Activated CD8-positive, alpha-beta memory T cell treated with anti-CD3 and anti-CD28 coated beads, Interleukin-2, amount 10 ng/mL, durations not matched to agents 7 days and 5 days (primary cell): Measurements from ENCODE around the gene GSE1. TPM values are rescaled to one million over a fixed set of nuclear protein-coding genes. Genes with fewer than 3 reads are reported as not detected.

ENCODE experiments used
- ATAC-seq: fragments of 150-1000 bp; cut with Tn5 transposase; one replicate; pipeline ENCODE4 v1.10.0; 2021; ENCODE audit warnings: moderate library complexity
- CTCF ChIA-PET: fragments of 350-600 bp; sonication (Branson Sonifier 250); formaldehyde crosslinking; loops from one replicate; lab custom pipeline; 2021; ENCODE audit warnings: antibody characterized with exemption; lab: Charles Lee
- DNase-seq: peaks from one replicate; pipeline ENCODE4 v3.0.0-alpha.2; 2020
- H3K27ac Mint-ChIP-seq: one replicate; pipeline ENCODE4 v1.8.0; 2021; ENCODE audit warnings: mild to moderate bottlenecking, mixed read lengths
- H3K27me3 Mint-ChIP-seq: one replicate; pipeline ENCODE4 v1.8.0; 2021; ENCODE audit warnings: mixed read lengths
- H3K36me3 Mint-ChIP-seq: one replicate; pipeline ENCODE4 v1.8.0; 2021; ENCODE audit warnings: mild to moderate bottlenecking, mixed read lengths
- H3K4me1 Mint-ChIP-seq: one replicate; pipeline ENCODE4 v1.8.0; 2021; ENCODE audit warnings: mixed read lengths
- H3K4me3 Mint-ChIP-seq: one replicate; pipeline ENCODE4 v1.8.0; 2021; ENCODE audit warnings: mild to moderate bottlenecking, moderate library complexity, mixed read lengths
- H3K9me3 Mint-ChIP-seq: one replicate; pipeline ENCODE4 v1.8.0; 2022; ENCODE audit warnings: low read depth, mixed read lengths
- total RNA-seq, 2 experiments: library from RNA; stranded (reverse); gene quantifications; one replicate each; pipeline ENCODE4 v1.2.3, GENCODE V29; 2021

Gene GSE1
- total RNA-seq, 2 experiments from 2014 or later, result 43.1 to 55.1 TPM

DNA sequence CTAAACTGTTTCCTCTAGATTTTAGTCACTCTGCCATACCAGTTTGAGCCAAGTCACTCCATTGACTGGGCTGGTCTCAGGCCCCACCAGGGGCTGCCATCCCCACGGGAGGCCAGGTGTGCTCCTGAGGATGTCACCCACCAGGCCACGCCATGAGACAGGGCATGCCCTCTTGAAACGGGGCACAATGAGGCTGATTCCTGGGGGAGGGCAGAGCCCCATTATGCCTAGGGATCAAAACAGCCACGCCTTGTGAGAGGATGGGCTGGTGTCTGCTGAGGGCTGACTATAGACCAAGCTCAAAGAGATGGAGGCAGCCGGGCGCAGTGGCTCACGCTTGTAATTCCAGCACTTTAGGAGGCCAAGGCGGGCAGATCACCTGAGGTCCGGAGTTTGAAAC, 54.1 kb downstream of the GSE1 start:
- Mint-ChIP-seq H3K4me3 (no peak overlapping the region), H3K36me3 (peaks cover 50% of the 10 kb centered on the region), H3K27ac (no peak overlapping the region), H3K4me1 (no peaks in the 10 kb centered on the region), H3K27me3 (no peaks in the 10 kb centered on the region), H3K9me3 (no peaks in the 10 kb centered on the region)
- no peak for DNase-seq
- ATAC-seq, result no peak
- CTCF ChIA-PET, result no interaction called here

DNA sequence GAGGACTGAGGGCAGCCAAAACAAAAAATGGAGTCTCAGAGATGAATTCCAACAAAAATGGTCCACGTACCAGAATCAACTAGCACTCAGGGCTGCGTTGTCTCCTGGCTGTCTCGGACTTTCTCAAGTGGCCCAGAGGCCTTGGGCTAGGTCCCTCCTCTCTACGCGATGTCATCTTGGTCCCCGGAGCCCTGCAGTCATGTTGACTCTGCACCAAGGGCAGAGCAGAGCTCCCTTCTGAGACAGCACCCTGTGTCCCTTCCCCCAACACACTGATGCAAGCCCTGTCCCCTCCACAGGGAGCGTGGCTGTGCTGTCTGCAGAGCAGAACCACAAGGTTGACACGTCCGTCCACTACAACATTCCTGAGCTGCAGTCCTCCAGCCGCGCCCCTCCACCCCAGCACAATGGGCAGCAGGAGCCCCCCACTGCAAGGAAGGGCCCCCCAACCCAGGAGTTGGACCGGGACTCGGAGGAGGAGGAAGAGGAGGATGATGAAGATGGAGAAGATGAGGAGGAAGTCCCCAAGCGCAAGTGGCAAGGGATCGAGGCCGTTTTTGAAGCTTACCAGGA, 54.8 kb downstream of the GSE1 start:
- peaks cover 53% of the 10 kb centered on the region for H3K36me3 Mint-ChIP-seq
- DNase-seq (no peak), ATAC-seq (no peak)
- H3K27me3 Mint-ChIP-seq, result no peaks in the 10 kb centered on the region
- H3K4me3 Mint-ChIP-seq, result no peak overlapping the region
- CTCF ChIA-PET, result no interaction called here
- H3K9me3 Mint-ChIP-seq, result no peaks in the 10 kb centered on the region
- H3K4me1 Mint-ChIP-seq, result no peaks in the 10 kb centered on the region
- no peak overlapping the region for H3K27ac Mint-ChIP-seq

DNA sequence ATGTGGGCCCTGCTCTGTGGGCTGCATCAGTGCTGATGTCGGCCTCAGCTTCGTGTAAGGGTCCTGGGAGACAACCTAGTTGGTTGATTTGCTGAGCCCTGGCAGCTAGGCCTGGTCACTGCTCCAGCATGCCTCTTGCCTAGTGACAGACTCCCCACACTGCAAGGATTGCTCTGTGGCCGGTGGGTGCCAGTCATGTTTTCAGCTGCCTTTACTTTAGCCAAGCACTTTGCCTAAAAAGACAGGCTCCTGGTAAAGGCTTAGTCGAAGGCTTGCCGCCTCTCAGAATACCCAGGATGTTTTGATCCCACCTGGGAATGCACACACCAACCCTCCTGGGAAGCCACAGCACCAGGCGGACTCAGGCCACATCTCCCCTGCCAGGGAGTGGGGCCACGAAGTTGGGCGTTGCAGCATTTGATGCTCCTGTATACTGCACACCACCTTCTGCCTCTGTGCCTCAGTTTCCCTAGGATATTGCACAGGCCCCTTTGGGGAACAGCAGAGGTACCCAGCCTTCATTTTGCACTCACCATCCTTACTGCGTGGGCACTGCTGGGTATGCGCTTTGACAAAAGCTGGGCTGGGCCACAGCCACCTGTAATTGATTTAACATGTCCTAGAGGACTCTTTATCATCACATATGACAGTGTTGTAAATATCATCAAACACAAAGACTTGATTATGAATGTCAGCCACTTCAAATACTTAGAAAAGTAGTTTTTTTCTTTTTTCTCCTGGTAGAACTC, 55.7 kb downstream of the GSE1 start:
- H3K4me1 Mint-ChIP-seq, result no peaks in the 10 kb centered on the region
- no peaks in the 10 kb centered on the region for H3K27me3 Mint-ChIP-seq
- H3K4me3 Mint-ChIP-seq, result no peak overlapping the region
- no peaks in the 10 kb centered on the region for H3K9me3 Mint-ChIP-seq
- DNase-seq (no peak), ATAC-seq (no peak)
- no peak overlapping the region for H3K27ac Mint-ChIP-seq
- peaks cover 50% of the 10 kb centered on the region for H3K36me3 Mint-ChIP-seq
- CTCF ChIA-PET, result no interaction called here

DNA sequence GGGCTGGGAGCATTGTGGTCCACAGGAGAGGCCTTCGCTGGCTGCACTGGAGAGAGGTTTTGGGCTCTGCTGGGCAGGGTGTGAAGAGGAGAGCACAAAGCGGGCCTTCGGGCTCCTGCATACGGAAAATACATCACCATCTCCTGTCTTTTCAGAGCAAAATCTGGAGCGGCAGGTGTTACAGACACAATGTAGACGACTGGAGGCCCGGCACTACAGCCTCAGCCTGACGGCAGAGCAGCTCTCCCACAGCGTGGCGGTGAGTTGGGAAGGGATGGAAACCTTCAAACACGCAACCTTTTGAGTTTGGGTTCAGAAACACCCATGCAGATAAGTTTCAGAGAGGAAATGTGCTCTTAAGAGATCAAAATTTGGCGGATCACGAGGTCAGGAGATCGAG, 57.7 kb downstream of the GSE1 start:
- Mint-ChIP-seq H3K36me3 (peaks cover 51% of the 10 kb centered on the region), H3K4me3 (no peak overlapping the region), H3K27me3 (no peaks in the 10 kb centered on the region), H3K27ac (no peak overlapping the region), H3K9me3 (no peaks in the 10 kb centered on the region), H3K4me1 (peaks cover 2% of the 10 kb centered on the region)
- no peak for ATAC-seq
- CTCF ChIA-PET, result no interaction called here
- no peak for DNase-seq

DNA sequence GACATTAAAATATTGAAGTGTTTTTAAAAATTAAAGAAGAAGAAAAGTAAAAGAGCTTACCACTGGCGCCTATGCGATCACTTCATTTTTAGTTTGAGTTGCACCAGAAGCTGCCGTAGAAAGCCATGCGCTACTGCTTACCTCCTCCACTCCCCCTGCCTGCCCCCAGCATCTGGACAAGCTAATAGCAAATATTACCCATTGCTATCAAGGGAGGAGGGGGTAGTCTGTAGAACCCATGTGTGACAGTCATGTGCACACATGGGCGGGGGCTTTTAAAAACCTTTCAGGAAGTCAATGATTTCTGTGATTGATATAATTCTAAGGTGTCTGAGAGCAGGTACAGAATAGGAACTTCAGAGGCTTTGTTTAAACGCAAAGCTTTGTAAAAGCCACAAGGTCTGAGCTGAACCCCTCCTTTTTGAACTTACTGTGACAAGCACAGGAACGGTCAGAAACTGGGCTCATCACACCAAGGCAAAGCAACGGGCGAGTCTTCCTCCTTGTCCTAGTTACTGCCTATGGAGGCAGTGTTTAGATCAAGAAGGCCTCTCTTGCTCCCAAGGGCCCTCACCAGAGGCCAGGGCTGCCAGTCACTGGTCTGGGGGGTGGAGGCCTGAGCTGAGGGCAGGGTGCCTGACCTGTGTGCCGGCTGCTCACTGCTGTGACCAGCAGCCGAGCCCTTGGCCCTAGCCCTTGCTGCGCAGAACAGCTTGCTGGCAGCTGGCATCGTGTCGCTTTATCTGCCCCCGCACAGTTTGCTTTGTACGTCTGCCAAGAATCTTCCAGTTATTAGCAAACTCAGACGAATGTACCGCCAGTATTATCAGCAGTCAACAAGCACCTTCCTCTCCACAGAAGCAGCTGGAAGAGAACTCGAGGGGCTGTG, 60.7 kb downstream of the GSE1 start:
- DNase-seq (no peak), ATAC-seq (no peak)
- CTCF ChIA-PET, result interaction anchor here (1.2 to 1.7 kb wide), 5 partner anchors 13 to 258 kb away, joined by 3 to 6 read pairs (median 4); no protein-coding TSS in a partner anchor
- no peak overlapping the region for H3K27ac Mint-ChIP-seq
- no peaks in the 10 kb centered on the region for H3K27me3 Mint-ChIP-seq
- peaks cover 45% of the 10 kb centered on the region for H3K36me3 Mint-ChIP-seq
- no peak overlapping the region for H3K4me3 Mint-ChIP-seq
- no peaks in the 10 kb centered on the region for H3K9me3 Mint-ChIP-seq
- peaks cover 12% of the 10 kb centered on the region for H3K4me1 Mint-ChIP-seq

DNA sequence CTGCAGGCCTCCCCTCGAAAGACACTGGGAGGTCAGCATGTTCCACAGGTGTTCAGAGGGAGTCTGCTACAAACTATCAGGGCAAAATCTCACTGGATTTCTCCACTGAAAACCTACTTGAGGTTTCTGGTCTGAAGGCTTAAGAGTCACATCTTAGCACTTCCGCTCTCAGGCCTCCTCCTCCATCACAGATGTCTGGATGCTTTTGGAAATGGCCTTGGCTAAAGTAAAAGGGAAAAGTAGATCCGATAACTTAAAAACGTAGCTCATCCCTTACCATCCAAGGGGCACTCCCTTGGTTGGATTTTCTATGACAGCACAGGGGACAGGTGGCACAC, 61.3 kb downstream of the GSE1 start:
- ATAC-seq (no peak), DNase-seq (no peak)
- no peaks in the 10 kb centered on the region for H3K9me3 Mint-ChIP-seq
- CTCF ChIA-PET, result interaction anchor here (1.4 to 1.7 kb wide), 3 partner anchors 15 to 258 kb away, joined by 4 to 7 read pairs (median 4); no protein-coding TSS in a partner anchor
- H3K4me1 Mint-ChIP-seq, result peaks cover 12% of the 10 kb centered on the region
- H3K27me3 Mint-ChIP-seq, result no peaks in the 10 kb centered on the region
- no peak overlapping the region for H3K4me3 Mint-ChIP-seq
- H3K36me3 Mint-ChIP-seq, result peaks cover 48% of the 10 kb centered on the region
- H3K27ac Mint-ChIP-seq, result no peak overlapping the region

DNA sequence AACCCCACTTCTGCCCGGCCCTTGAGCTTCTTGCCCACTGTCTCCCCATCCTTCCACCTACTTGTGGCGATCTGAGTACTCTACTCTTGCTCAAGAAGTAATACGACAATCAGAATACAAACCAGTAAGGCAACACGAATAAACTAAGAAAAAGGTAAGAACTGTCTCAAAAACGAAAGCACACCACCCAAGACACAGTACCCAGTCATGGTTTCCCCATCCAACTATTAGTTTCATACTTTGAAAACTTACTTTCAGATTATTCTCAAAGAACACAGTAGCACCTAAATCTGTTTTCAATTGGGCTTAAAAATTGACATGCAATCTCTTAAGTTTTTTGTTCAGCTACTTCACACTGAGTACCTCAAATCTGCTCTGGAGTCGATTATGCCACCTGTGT, 61.7 kb downstream of the GSE1 start:
- Mint-ChIP-seq H3K36me3 (peaks cover 47% of the 10 kb centered on the region), H3K9me3 (no peaks in the 10 kb centered on the region), H3K27ac (peak overlapping the region; percentile 53), H3K4me1 (peaks cover 15% of the 10 kb centered on the region), H3K4me3 (no peak overlapping the region), H3K27me3 (no peaks in the 10 kb centered on the region)
- CTCF ChIA-PET, result interaction anchor here (1.0 to 1.9 kb wide), 4 partner anchors 9 to 259 kb away, joined by 4 to 7 read pairs (median 4); no protein-coding TSS in a partner anchor
- DNase-seq, result no peak
- ATAC-seq, result no peak

DNA sequence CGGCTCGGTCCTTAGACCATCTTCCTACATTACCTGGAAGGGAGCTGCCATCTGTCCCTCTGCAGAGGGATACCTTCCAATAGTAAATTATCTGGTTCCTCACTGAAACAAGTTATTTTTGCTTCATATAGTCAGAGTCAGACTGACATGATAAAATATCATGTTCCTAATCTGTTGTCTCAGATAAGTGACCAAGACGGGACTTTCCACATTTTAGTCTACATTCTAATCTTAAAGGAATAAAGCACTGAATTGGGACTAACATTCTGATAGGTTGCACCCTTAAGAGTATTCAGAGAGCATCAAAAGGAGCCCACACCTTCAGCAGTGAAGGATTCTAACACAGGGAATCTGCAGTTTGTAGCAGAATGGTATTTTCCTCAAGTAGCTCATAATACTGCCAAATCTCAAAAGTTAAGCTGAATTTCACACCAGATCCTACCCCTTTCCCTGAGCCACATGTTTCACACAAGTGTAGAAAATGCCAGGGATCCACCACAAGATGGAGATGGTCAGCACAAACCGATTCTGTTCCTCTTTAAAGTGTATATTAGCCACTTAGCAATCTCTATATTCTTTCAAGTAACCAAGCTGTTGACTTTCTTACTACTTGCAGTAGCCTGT, 62.2 kb downstream of the GSE1 start:
- Mint-ChIP-seq H3K9me3 (no peaks in the 10 kb centered on the region), H3K36me3 (peaks cover 46% of the 10 kb centered on the region), H3K4me3 (no peak overlapping the region), H3K27me3 (no peaks in the 10 kb centered on the region), H3K4me1 (peaks cover 18% of the 10 kb centered on the region), H3K27ac (peak overlapping the region; percentile 53)
- no peak for DNase-seq
- CTCF ChIA-PET, result interaction anchor here (1.0 to 2.3 kb wide), 7 partner anchors 8 to 259 kb away, joined by 4 to 10 read pairs (median 4); no protein-coding TSS in a partner anchor
- ATAC-seq, result peak; percentile 24

DNA sequence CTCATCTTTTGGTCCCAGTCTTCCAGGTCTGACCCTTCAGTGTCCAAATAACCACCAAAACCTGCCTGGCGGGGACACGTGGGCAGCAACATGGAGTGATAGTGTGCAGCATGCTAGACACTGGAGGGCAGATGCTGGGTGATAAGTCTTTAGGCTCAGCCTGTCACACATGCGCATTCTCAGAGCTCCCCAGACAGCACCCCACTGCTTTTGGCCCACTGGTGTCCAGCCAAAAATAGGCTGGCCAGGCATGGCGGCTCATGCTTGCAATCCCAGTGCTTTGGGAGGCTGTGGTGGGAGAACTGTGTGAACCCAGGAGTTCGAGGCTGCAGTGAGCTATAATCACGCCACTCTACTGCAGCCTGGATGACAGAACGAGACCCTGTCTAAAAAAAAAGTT, 63.3 kb downstream of the GSE1 start:
- Mint-ChIP-seq H3K27ac (no peak overlapping the region), H3K36me3 (peaks cover 52% of the 10 kb centered on the region), H3K9me3 (no peaks in the 10 kb centered on the region), H3K4me3 (no peak overlapping the region), H3K4me1 (peaks cover 27% of the 10 kb centered on the region), H3K27me3 (no peaks in the 10 kb centered on the region)
- CTCF ChIA-PET, result interaction anchor here (1.6 to 2.3 kb wide), 4 partner anchors 15 to 43 kb away, joined by 4 to 10 read pairs (median 4); no protein-coding TSS in a partner anchor
- DNase-seq (no peak), ATAC-seq (no peak)

DNA sequence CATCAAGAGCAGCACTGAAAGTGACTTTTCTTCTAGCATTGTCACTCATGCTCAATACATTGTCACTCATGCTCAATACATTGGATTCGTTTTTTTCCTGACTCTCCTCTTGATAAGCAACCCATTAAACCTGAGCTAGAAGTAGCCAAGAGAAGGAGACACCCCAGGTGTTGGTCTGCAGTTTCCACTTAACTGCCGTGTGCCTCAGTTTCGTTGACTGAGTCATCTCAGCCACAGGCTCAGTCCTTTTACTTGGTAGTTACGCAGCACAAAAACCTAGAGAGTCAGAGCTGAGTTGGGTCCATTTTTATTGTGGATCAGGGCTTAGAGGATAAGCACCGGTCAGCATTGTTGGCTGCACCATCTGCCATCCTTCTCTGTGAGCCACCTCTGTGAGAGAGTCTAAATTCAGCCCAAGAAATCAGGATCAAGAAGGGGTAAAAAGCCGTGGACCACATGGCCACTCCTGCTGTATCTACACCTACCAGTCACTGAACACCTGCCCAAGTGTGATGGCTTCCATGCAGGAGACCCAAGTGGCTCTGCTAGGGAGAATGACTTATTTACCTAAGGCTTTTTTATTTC, 64.4 kb downstream of the GSE1 start:
- peak overlapping the region; percentile 53 for H3K27ac Mint-ChIP-seq

DNA sequence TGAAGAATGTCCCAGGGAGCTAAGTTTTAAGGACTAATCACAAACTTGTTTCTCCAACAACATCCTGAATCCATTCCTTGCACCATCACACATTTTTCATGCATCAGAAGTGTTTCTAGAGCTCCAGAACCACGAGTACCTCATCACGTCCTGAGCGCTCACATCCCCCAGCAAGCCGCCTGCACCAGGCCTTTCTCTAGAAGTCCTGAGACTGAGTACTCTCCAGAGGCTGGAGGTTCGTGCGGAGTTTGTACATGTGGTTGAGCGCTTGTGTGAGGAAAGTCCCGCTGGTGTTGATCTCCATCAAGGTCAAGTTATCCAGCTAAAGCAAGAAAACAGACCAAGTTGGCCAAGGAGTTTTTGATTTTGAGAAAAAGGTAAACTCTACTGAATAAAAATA, 64.9 kb downstream of the GSE1 start:
- ATAC-seq, result no peak
- CTCF ChIA-PET, result interaction anchor here (0.8 to 1.0 kb wide), 2 partner anchors 10 to 39 kb away, joined by 3 read pairs; no protein-coding TSS in a partner anchor
- Mint-ChIP-seq H3K36me3 (peaks cover 42% of the 10 kb centered on the region), H3K27ac (no peak overlapping the region), H3K4me1 (peaks cover 27% of the 10 kb centered on the region), H3K27me3 (no peaks in the 10 kb centered on the region), H3K9me3 (no peaks in the 10 kb centered on the region), H3K4me3 (no peak overlapping the region)
- DNase-seq, result no peak

More for the DNA sequence above, 64.4 kb downstream of the GSE1 start:
- ATAC-seq (no peak), DNase-seq (no peak)
- Mint-ChIP-seq H3K27me3 (no peaks in the 10 kb centered on the region), H3K4me3 (no peak overlapping the region), H3K36me3 (peaks cover 47% of the 10 kb centered on the region), H3K9me3 (no peaks in the 10 kb centered on the region), H3K4me1 (peaks cover 27% of the 10 kb centered on the region)
- CTCF ChIA-PET, result interaction anchor here (0.6 to 2.3 kb wide), 5 partner anchors 10 to 131 kb away, joined by 3 to 10 read pairs (median 3); no protein-coding TSS in a partner anchor

DNA sequence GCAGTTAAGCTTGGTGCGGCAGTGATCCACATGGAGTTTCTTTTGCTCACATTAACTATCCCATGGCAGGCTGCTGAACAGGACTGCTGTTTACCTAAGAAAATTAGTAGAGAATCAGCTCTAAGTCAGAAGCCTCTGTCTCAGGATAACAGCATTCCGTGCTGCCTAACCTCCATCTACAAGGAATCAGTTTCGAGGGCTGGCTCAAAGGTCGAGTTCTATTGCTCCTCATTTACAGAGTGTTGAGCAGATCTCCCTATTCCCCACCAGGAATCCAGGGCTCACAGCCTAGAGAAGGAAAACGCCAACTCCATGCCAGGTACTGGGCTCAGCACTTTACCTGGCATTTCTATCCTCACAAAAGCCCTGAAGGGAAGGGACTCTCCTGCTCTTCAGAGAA, 65.7 kb downstream of the GSE1 start:
- no peak for DNase-seq
- no peaks in the 10 kb centered on the region for H3K27me3 Mint-ChIP-seq
- no peak for ATAC-seq
- H3K27ac Mint-ChIP-seq, result no peak overlapping the region
- H3K9me3 Mint-ChIP-seq, result no peaks in the 10 kb centered on the region
- H3K4me3 Mint-ChIP-seq, result no peak overlapping the region
- H3K36me3 Mint-ChIP-seq, result peaks cover 48% of the 10 kb centered on the region
- H3K4me1 Mint-ChIP-seq, result peaks cover 29% of the 10 kb centered on the region
- CTCF ChIA-PET, result no interaction called here
